ENCODE results near the gene CYBB. TPM values are rescaled to one million over a fixed set of nuclear protein-coding genes. Genes with fewer than 3 reads are reported as not detected.

CYBB gene
- polyA plus RNA-seq, 1 experiment = not detected

DNA sequence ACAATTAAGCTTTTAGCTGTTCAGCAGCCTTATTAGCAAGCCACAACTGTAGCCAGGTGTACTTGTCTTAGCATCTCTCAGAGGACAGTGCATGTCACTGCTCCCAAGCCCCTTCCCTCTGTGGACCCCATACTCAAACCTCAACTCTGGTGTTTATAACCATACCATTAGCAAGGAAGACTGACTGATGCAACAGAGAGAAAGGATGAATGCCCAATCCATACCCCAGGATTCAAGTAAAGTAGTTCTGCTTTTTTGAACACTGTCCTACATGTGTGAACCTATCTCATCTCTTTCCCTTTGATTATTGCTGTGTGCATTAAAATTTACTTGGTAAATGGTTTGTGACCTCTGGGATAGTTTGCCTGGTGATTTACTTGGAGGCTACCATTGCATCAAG, 22.8 kb upstream of the CYBB start:
- ChIA-PET CTCF (no interaction called here), POLR2A (no interaction called here)
- TF ChIP-seq, protein P1, sequence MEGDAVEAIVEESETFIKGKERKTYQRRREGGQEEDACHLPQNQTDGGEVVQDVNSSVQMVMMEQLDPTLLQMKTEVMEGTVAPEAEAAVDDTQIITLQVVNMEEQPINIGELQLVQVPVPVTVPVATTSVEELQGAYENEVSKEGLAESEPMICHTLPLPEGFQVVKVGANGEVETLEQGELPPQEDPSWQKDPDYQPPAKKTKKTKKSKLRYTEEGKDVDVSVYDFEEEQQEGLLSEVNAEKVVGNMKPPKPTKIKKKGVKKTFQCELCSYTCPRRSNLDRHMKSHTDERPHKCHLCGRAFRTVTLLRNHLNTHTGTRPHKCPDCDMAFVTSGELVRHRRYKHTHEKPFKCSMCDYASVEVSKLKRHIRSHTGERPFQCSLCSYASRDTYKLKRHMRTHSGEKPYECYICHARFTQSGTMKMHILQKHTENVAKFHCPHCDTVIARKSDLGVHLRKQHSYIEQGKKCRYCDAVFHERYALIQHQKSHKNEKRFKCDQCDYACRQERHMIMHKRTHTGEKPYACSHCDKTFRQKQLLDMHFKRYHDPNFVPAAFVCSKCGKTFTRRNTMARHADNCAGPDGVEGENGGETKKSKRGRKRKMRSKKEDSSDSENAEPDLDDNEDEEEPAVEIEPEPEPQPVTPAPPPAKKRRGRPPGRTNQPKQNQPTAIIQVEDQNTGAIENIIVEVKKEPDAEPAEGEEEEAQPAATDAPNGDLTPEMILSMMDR (IDR thresholded peaks at IDR 0.05; ENCODE audit: low read depth, low read length) = no peak
- Histone ChIP-seq H3K27me3 (ENCODE audit: control insufficient read depth, insufficient read depth, low read length) (no peaks in the 10 kb centered on the region), H3K4me3 (ENCODE audit: low read depth, low read length) (no peak overlapping the region), H3K9me3 (ENCODE audit: control insufficient read depth, insufficient read depth, low read length) (no peaks in the 10 kb centered on the region), H3K27ac (ENCODE audit: low read depth, low read length) (no peak overlapping the region)
- DNase-seq (ENCODE audit: low read depth, low spot score) = no peak

DNA sequence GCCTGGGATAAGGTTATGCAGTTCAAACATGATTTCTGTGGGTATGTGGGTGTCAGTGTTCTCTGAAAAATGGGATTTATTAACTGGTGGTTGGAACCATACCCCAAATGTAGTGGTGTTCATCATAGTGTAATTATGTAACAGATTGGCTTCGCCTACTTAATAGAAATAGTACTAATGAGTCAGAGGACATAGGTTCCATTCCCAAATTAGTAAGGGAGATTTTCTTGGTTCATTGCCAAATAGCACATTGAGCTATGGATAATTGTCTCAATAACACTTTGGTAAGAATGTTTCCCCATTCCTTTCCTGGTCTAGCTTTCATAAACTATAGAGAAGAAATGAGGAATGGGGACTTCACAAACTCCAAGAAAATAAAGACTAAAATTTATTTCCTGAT, 20.5 kb upstream of the CYBB start:
- ChIA-PET CTCF (interaction anchor here (1.7 kb wide), 1 partner anchor 14 kb away, joined by 5 read pairs; no protein-coding TSS in a partner anchor), POLR2A (no interaction called here)
- Histone ChIP-seq H3K27me3 (ENCODE audit: control insufficient read depth, insufficient read depth, low read length) (no peaks in the 10 kb centered on the region), H3K27ac (ENCODE audit: low read depth, low read length) (no peak overlapping the region), H3K9me3 (ENCODE audit: control insufficient read depth, insufficient read depth, low read length) (no peaks in the 10 kb centered on the region), H3K4me3 (ENCODE audit: low read depth, low read length) (no peak overlapping the region)
- DNase-seq (ENCODE audit: low read depth, low spot score) = no peak
- TF ChIP-seq, protein P1 (IDR thresholded peaks at IDR 0.05; ENCODE audit: low read depth, low read length) = no peak

DNA sequence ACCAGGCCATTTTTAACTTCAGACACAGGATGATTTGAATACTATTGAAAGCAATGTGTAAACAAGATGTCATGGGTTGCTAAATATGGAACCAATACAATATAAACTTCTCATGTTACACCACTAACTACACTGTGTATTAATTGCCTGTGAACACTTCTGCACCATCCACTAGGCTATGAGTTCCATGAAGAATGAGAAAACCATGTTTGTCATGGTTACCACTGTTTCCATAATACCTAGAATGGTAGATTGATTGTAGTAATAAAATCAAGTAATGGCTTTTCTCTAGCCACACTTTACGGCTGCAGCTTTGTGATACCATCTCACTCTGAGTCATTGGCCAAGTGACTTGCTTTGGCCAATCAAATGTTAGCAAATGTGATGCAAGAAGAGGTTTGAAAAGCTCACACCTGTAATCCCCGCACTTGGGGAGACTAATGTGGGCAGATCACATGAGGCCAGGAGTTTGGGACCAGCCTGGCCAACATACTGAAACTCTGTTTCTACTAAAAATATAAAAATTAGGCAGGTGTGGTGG, 19.9 kb upstream of the CYBB start:
- Histone ChIP-seq H3K27ac (ENCODE audit: low read depth, low read length) (no peak overlapping the region), H3K4me3 (ENCODE audit: low read depth, low read length) (no peak overlapping the region), H3K9me3 (ENCODE audit: control insufficient read depth, insufficient read depth, low read length) (no peaks in the 10 kb centered on the region), H3K27me3 (ENCODE audit: control insufficient read depth, insufficient read depth, low read length) (no peaks in the 10 kb centered on the region)
- CTCF ChIA-PET = interaction anchor here (0.6 kb wide), 1 partner anchor 717 kb away, joined by 4 read pairs; no protein-coding TSS in a partner anchor
- DNase-seq (ENCODE audit: low read depth, low spot score) = no peak
- POLR2A ChIA-PET = no interaction called here
- TF ChIP-seq, protein P1 (IDR thresholded peaks at IDR 0.05; ENCODE audit: low read depth, low read length) = no peak

DNA sequence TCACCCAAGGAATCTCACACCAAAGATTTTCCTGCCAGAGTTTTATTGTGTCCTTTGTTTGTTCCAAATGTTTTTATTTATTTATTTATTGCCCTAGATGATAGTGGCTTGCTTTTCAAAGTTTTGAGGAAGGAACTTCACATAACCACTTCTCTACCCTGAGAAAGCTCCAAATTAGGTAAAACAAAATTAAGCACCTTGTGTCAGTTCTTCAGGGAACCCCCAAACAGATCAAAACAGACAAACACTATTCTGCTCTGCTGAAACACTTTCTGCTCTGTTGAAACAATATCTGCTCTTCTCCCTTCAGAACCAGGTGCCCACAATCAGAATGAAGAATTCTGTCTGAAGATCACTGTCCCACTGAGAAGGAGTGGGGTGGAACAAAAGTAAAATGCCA, 16.5 kb upstream of the CYBB start:
- H3K27ac ChIP-seq (ENCODE audit: low read depth, low read length) = no peak overlapping the region
- ChIA-PET POLR2A (no interaction called here), CTCF (interaction anchor here (0.6 kb wide), 1 partner anchor 18 kb away, joined by 3 read pairs; no protein-coding TSS in a partner anchor)
- no peaks in the 10 kb centered on the region for H3K9me3 ChIP-seq (ENCODE audit: control insufficient read depth, insufficient read depth, low read length)
- no peaks in the 10 kb centered on the region for H3K27me3 ChIP-seq (ENCODE audit: control insufficient read depth, insufficient read depth, low read length)
- no peak overlapping the region for H3K4me3 ChIP-seq (ENCODE audit: low read depth, low read length)
- DNase-seq (ENCODE audit: low read depth, low spot score) = no peak
- TF ChIP-seq, protein P1 (IDR thresholded peaks at IDR 0.05; ENCODE audit: low read depth, low read length) = no peak

DNA sequence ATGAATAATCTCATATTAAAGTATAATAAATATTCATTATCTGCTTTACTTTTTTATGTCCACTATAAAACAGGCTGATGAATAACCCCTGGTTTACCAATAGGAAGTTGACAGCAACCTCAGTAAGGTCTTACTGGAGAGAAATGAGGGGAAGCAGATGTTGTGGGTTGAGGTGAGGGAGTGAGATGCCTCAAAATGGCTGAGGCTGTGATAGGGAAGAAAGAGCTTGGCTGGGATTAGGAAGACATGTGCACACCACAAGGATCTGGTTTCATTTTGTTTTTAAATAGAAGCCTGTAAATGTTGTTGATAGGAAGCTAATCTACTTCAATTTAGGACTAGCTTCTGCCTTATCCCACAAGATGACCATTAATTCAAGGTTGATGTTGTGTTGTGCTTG, 14.4 kb upstream of the CYBB start:
- TF ChIP-seq, protein P1 (IDR thresholded peaks at IDR 0.05; ENCODE audit: low read depth, low read length) = no peak
- ChIA-PET CTCF (interaction anchor here (1.0 kb wide), 1 partner anchor 60 kb away, joined by 3 read pairs; no protein-coding TSS in a partner anchor), POLR2A (no interaction called here)
- H3K4me3 ChIP-seq (ENCODE audit: low read depth, low read length) = no peak overlapping the region
- H3K9me3 ChIP-seq (ENCODE audit: control insufficient read depth, insufficient read depth, low read length) = no peaks in the 10 kb centered on the region
- no peak for DNase-seq (ENCODE audit: low read depth, low spot score)
- H3K27ac ChIP-seq (ENCODE audit: low read depth, low read length) = no peak overlapping the region
- H3K27me3 ChIP-seq (ENCODE audit: control insufficient read depth, insufficient read depth, low read length) = no peaks in the 10 kb centered on the region
